AG08395 (cell line): ENCODE measurements around the gene KCTD20.

Source experiments
- DNase-seq: peaks from one replicate; pipeline ENCODE4 v3.0.0; 2012; ENCODE audit warnings: mixed read lengths, low spot score

The KCTD20 gene

GRCh38 chr6:36493859-36494258 lies 51.1 kb downstream of the KCTD20 start:
- no peak for DNase-seq

GRCh38 chr6:36495086-36495485 lies 52.3 kb downstream of the KCTD20 start:
- DNase-seq = no peak

- DNase-seq = no peak
Observed at GRCh38 chr6:36499918-36500317, 57.1 kb downstream of the KCTD20 start.

- no peak for DNase-seq
Observed at GRCh38 chr6:36501686-36502085, 58.9 kb downstream of the KCTD20 start.

- DNase-seq = no peak
Observed at GRCh38 chr6:36504181-36504580, 61.4 kb downstream of the KCTD20 start.

GRCh38 chr6:36504982-36505381 lies 62.2 kb downstream of the KCTD20 start:
- DNase-seq = no peak

GRCh38 chr6:36505744-36506534 lies 63.1 kb downstream of the KCTD20 start:
- DNase-seq = no peak

- DNase-seq = no peak
Observed at GRCh38 chr6:36506611-36507010, 63.8 kb downstream of the KCTD20 start.

GRCh38 chr6:36508532-36508931 lies 65.7 kb downstream of the KCTD20 start:
- DNase-seq = no peak

- DNase-seq = no peak
Observed at GRCh38 chr6:36510365-36510764, 67.6 kb downstream of the KCTD20 start.

GRCh38 chr6:36514554-36515456 lies 72.0 kb downstream of the KCTD20 start:
- no peak for DNase-seq

GRCh38 chr6:36515844-36516243 lies 73.0 kb downstream of the KCTD20 start:
- no peak for DNase-seq

GRCh38 chr6:36516559-36516958 lies 73.8 kb downstream of the KCTD20 start:
- no peak for DNase-seq

- DNase-seq = no peak
Observed at GRCh38 chr6:36516988-36517387, 74.2 kb downstream of the KCTD20 start.

GRCh38 chr6:36517408-36517807 lies 74.6 kb downstream of the KCTD20 start:
- DNase-seq = no peak

- DNase-seq = no peak
Observed at GRCh38 chr6:36519352-36519751, 76.6 kb downstream of the KCTD20 start.

- DNase-seq = no peak
Observed at GRCh38 chr6:36523451-36523850, 80.7 kb downstream of the KCTD20 start.

- no peak for DNase-seq
Observed at GRCh38 chr6:36523936-36524499, 81.2 kb downstream of the KCTD20 start.

- DNase-seq = no peak
Observed at GRCh38 chr6:36524871-36525270, 82.1 kb downstream of the KCTD20 start.

GRCh38 chr6:36525346-36525745 lies 82.5 kb downstream of the KCTD20 start:
- no peak for DNase-seq

- no peak for DNase-seq
Observed at GRCh38 chr6:36526066-36526465, 83.3 kb downstream of the KCTD20 start.

GRCh38 chr6:36533321-36533720 lies 90.5 kb downstream of the KCTD20 start:
- no peak for DNase-seq
